ENCODE results near the gene CHD2.

Gene CHD2

GRCh38 chr15:92921215-92922131, 21.3 kb downstream of the CHD2 start:
- no peaks in the 10 kb centered on the region for H3K9me3 ChIP-seq (ENCODE audit: control insufficient read depth, insufficient read depth, low read length)
- peaks cover 59% of the 10 kb centered on the region for H3K36me3 ChIP-seq (ENCODE audit: control insufficient read depth, low read length)
- no peak overlapping the region for H3K4me2 ChIP-seq (ENCODE audit: low read length)
- peaks cover 37% of the 10 kb centered on the region for H3K4me1 ChIP-seq (ENCODE audit: control insufficient read depth, low read length)
- H3F3A ChIP-seq (ENCODE audit: control insufficient read depth, insufficient read depth), result peaks cover 6% of the 10 kb centered on the region; the same call in 1 of the 2 replicates
- no peak overlapping the region for H3K4me3 ChIP-seq (ENCODE audit: low read length)
- peaks cover 49% of the 10 kb centered on the region for H3K79me2 ChIP-seq (ENCODE audit: control insufficient read depth, low read length)
- TF ChIP-seq, protein P1, sequence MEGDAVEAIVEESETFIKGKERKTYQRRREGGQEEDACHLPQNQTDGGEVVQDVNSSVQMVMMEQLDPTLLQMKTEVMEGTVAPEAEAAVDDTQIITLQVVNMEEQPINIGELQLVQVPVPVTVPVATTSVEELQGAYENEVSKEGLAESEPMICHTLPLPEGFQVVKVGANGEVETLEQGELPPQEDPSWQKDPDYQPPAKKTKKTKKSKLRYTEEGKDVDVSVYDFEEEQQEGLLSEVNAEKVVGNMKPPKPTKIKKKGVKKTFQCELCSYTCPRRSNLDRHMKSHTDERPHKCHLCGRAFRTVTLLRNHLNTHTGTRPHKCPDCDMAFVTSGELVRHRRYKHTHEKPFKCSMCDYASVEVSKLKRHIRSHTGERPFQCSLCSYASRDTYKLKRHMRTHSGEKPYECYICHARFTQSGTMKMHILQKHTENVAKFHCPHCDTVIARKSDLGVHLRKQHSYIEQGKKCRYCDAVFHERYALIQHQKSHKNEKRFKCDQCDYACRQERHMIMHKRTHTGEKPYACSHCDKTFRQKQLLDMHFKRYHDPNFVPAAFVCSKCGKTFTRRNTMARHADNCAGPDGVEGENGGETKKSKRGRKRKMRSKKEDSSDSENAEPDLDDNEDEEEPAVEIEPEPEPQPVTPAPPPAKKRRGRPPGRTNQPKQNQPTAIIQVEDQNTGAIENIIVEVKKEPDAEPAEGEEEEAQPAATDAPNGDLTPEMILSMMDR (IDR thresholded peaks at IDR 0.05; ENCODE audit: low read depth, low read length, poor library complexity, severe bottlenecking), result no peak
- no peak for TF ChIP-seq EZH2phosphoT487 (IDR thresholded peaks at IDR 0.05; ENCODE audit: borderline replicate concordance, low read length)
- no peak overlapping the region for H3K27ac ChIP-seq (ENCODE audit: low read depth, low read length)
- H3K27me3 ChIP-seq (ENCODE audit: control insufficient read depth, low read length), result no peaks in the 10 kb centered on the region
- H4K20me1 ChIP-seq (ENCODE audit: control insufficient read depth, insufficient read depth, low read depth, low read length), result no peaks in the 10 kb centered on the region
- H3K9me2 ChIP-seq (replicated peaks; ENCODE audit: control insufficient read depth, low read length), result no peaks in the 10 kb centered on the region

GRCh38 chr15:92922418-92923002, 22.4 kb downstream of the CHD2 start:
- no peaks in the 10 kb centered on the region for H4K20me1 ChIP-seq (ENCODE audit: control insufficient read depth, insufficient read depth, low read depth, low read length)
- peaks cover 31% of the 10 kb centered on the region for H3K4me1 ChIP-seq (ENCODE audit: control insufficient read depth, low read length)
- no peaks in the 10 kb centered on the region for H3F3A ChIP-seq (ENCODE audit: control insufficient read depth, insufficient read depth)
- H3K4me3 ChIP-seq (ENCODE audit: low read length), result no peak overlapping the region
- peaks cover 63% of the 10 kb centered on the region for H3K36me3 ChIP-seq (ENCODE audit: control insufficient read depth, low read length)
- TF ChIP-seq, protein P1 (IDR thresholded peaks at IDR 0.05; ENCODE audit: low read depth, low read length, poor library complexity, severe bottlenecking), result no peak
- no peak for TF ChIP-seq EZH2phosphoT487 (IDR thresholded peaks at IDR 0.05; ENCODE audit: borderline replicate concordance, low read length)
- H3K27me3 ChIP-seq (ENCODE audit: control insufficient read depth, low read length), result no peaks in the 10 kb centered on the region
- peaks cover 48% of the 10 kb centered on the region for H3K79me2 ChIP-seq (ENCODE audit: control insufficient read depth, low read length)
- H3K4me2 ChIP-seq (ENCODE audit: low read length), result no peak overlapping the region
- no peaks in the 10 kb centered on the region for H3K9me3 ChIP-seq (ENCODE audit: control insufficient read depth, insufficient read depth, low read length)
- no peak overlapping the region for H3K27ac ChIP-seq (ENCODE audit: low read depth, low read length)
- H3K9me2 ChIP-seq (replicated peaks; ENCODE audit: control insufficient read depth, low read length), result no peaks in the 10 kb centered on the region

DNA sequence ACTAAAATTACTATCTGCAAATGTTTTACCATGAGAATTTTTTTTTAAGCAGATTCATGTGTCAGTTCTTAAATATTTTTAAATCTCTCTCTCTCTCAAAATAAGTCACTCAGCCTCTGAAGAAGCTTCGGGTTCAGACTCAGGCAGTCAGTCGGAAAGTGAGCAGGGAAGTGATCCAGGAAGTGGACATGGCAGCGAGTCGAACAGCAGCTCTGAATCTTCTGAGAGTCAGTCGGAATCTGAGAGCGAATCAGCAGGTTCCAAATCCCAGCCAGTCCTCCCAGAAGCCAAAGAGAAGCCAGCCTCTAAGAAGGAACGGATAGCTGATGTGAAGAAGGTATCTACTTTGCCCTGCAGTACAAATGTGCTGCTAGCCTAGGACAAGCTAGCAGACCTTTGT, 24.1 kb downstream of the CHD2 start:
- Histone ChIP-seq H3F3A (ENCODE audit: control insufficient read depth, insufficient read depth) (no peaks in the 10 kb centered on the region), H3K9me2 (replicated peaks; ENCODE audit: control insufficient read depth, low read length) (no peaks in the 10 kb centered on the region), H3K79me2 (ENCODE audit: control insufficient read depth, low read length) (peaks cover 40% of the 10 kb centered on the region), H3K4me2 (ENCODE audit: low read length) (no peak overlapping the region), H3K9me3 (ENCODE audit: control insufficient read depth, insufficient read depth, low read length) (no peaks in the 10 kb centered on the region), H3K27ac (ENCODE audit: low read depth, low read length) (no peak overlapping the region), H3K4me3 (ENCODE audit: low read length) (no peak overlapping the region), H3K36me3 (ENCODE audit: control insufficient read depth, low read length) (peaks cover 77% of the 10 kb centered on the region), H3K4me1 (ENCODE audit: control insufficient read depth, low read length) (peaks cover 23% of the 10 kb centered on the region), H4K20me1 (ENCODE audit: control insufficient read depth, insufficient read depth, low read depth, low read length) (no peaks in the 10 kb centered on the region), H3K27me3 (ENCODE audit: control insufficient read depth, low read length) (no peaks in the 10 kb centered on the region)
- TF ChIP-seq, protein P1 (IDR thresholded peaks at IDR 0.05; ENCODE audit: low read depth, low read length, poor library complexity, severe bottlenecking), result no peak
- no peak for TF ChIP-seq EZH2phosphoT487 (IDR thresholded peaks at IDR 0.05; ENCODE audit: borderline replicate concordance, low read length)
